IMR-90 (cell line): ENCODE measurements around the gene PRKN. TPM values are rescaled to one million over a fixed set of nuclear protein-coding genes. Genes with fewer than 3 reads are reported as not detected.

ENCODE experiments used
- ATAC-seq: fragments of 200-7000 bp; cut with Tn5 transposase; 2 replicates; pipeline ENCODE4 v1.9.1; 2020; ENCODE audit warnings: low read depth, mild to moderate bottlenecking, moderate library complexity
- BruUV-seq: library from RNA; stranded (reverse); fragments of 400-500 nt; replicated peaks from 2 replicates; lab custom pipeline; 2021; lab: Mats Ljungman, UMichigan
- CTCF ChIA-PET: fragments of 300-600 bp; formaldehyde crosslinking; extraction: SDS; loops from one replicate; lab custom pipeline; 2021; ENCODE audit warnings: antibody characterized with exemption; lab: Yijun Ruan, JAX
- POLR2A ChIA-PET: fragments of 300-600 bp; sonication (Branson Sonifier 250); formaldehyde crosslinking; loops from one replicate; lab custom pipeline; 2022; ENCODE audit warnings: antibody characterized with exemption; ENCODE audit not compliant: unreplicated experiment; lab: Charles Lee
- DNase-seq: peaks from one replicate; pipeline ENCODE4 v3.0.0; 2013
- H2AFZ ChIP-seq: replicated peaks from 2 replicates; pipeline ENCODE3; 2013; ENCODE audit warnings: low read length, mild to moderate bottlenecking; ENCODE audit not compliant: poor library complexity
- H2AK5ac ChIP-seq: 2 replicates; pipeline ENCODE4 v1.6.1; 2013; ENCODE audit warnings: low read depth, low read length, inconsistent platforms
- H2AK9ac ChIP-seq: replicated peaks from 2 replicates; pipeline ENCODE3; 2013; ENCODE audit warnings: mild to moderate bottlenecking, low read depth, low read length, moderate library complexity; ENCODE audit not compliant: poor library complexity
- H2BK120ac ChIP-seq: 2 replicates; pipeline ENCODE4 v1.6.1; 2013; ENCODE audit warnings: low read depth, low read length, inconsistent platforms
- H2BK15ac ChIP-seq: 3 replicates; pipeline ENCODE4 v1.6.1; 2013; ENCODE audit warnings: low read depth, low read length, inconsistent platforms
- H2BK20ac ChIP-seq: 2 replicates; pipeline ENCODE4 v1.6.1; 2013; ENCODE audit warnings: low read depth, mild to moderate bottlenecking, inconsistent platforms, low read length, moderate library complexity
- H2BK5ac ChIP-seq: 2 replicates; pipeline ENCODE4 v1.6.1; 2013; ENCODE audit warnings: mild to moderate bottlenecking, low read depth, low read length, inconsistent platforms; ENCODE audit not compliant: poor library complexity, severe bottlenecking
- H3K14ac ChIP-seq: replicated peaks from 2 replicates; pipeline ENCODE4 v1.6.1; 2013; ENCODE audit warnings: low read depth, low read length, inconsistent platforms
- H3K18ac ChIP-seq: 2 replicates; pipeline ENCODE4 v1.6.1; 2013; ENCODE audit warnings: low read depth, low read length, control low read depth
- H3K23ac ChIP-seq: 2 replicates; pipeline ENCODE4 v1.6.1; 2013; ENCODE audit warnings: low read depth, low read length, inconsistent platforms
- H3K27ac ChIP-seq: 2 replicates; pipeline ENCODE4 v1.5.1; 2013; ENCODE audit warnings: mild to moderate bottlenecking, control low read depth, low read length; ENCODE audit not compliant: insufficient read depth
- H3K27me3 ChIP-seq: 2 replicates; pipeline ENCODE4 v1.6.1; 2013; ENCODE audit warnings: low read length; ENCODE audit not compliant: control insufficient read depth, insufficient read depth
- H3K36me3 ChIP-seq: 2 replicates; pipeline ENCODE4 v1.6.1; 2013; ENCODE audit warnings: low read length, mixed read lengths; ENCODE audit not compliant: control insufficient read depth, insufficient read depth
- H3K4ac ChIP-seq: 2 replicates; pipeline ENCODE4 v1.6.1; 2013; ENCODE audit warnings: low read depth, low read length, inconsistent platforms
- H3K4me1 ChIP-seq: 2 replicates; pipeline ENCODE4 v1.6.1; 2013; ENCODE audit warnings: low read length, mixed read lengths; ENCODE audit not compliant: control insufficient read depth, insufficient read depth
- H3K4me2 ChIP-seq: 2 replicates; pipeline ENCODE4 v1.6.1; 2013; ENCODE audit warnings: low read depth, mild to moderate bottlenecking, control low read depth, low read length, moderate library complexity
- H3K4me3 ChIP-seq: 2 replicates; pipeline ENCODE4 v1.5.1; 2013; ENCODE audit warnings: low read depth, mild to moderate bottlenecking, control low read depth, low read length, moderate library complexity; ENCODE audit not compliant: insufficient read depth
- H3K56ac ChIP-seq: 2 replicates; pipeline ENCODE4 v1.6.1; 2013; ENCODE audit warnings: low read length, inconsistent platforms; ENCODE audit not compliant: insufficient read depth; ENCODE audit errors: extremely low read depth
- H3K79me1 ChIP-seq, 2 experiments: 2 replicates each; pipeline ENCODE4 v1.6.1; 2013; ENCODE audit warnings: low read length in 2 of 2, inconsistent platforms in 1 of 2, low read depth in 1 of 2
- H3K9ac ChIP-seq: 2 replicates; pipeline ENCODE4 v1.6.1; 2013; ENCODE audit warnings: low read depth, low read length, control low read depth
- H3K9me1 ChIP-seq: 2 replicates; pipeline ENCODE4 v1.6.1; 2013; ENCODE audit warnings: low read length, inconsistent platforms; ENCODE audit not compliant: insufficient read depth
- H3K9me3 ChIP-seq: 2 replicates; pipeline ENCODE4 v1.6.1; 2013; ENCODE audit warnings: low read length; ENCODE audit not compliant: control insufficient read depth, insufficient read depth
- H4K20me1 ChIP-seq: 2 replicates; pipeline ENCODE4 v1.6.1; 2013; ENCODE audit warnings: low read length, inconsistent platforms; ENCODE audit not compliant: insufficient read depth
- H4K5ac ChIP-seq: 2 replicates; pipeline ENCODE4 v1.6.1; 2013; ENCODE audit warnings: mild to moderate bottlenecking, low read depth, low read length, control low read depth
- H4K8ac ChIP-seq, 2 experiments: 2 replicates each; pipeline ENCODE4 v1.6.1; 2013; ENCODE audit warnings: low read depth in 2 of 2, low read length in 2 of 2, control low read depth in 1 of 2, inconsistent platforms in 1 of 2
- H4K91ac ChIP-seq: 2 replicates; pipeline ENCODE4 v1.6.1; 2013; ENCODE audit warnings: low read depth, low read length, inconsistent platforms; ENCODE audit not compliant: insufficient read depth
- BHLHE40 ChIP-seq: fragments of 150-350 bp; IDR thresholded peaks from 2 replicates; pipeline ENCODE4 v1.6.1; 2016; ENCODE audit warnings: mild to moderate bottlenecking, low read depth, low read length
- CEBPB ChIP-seq: IDR thresholded peaks from 2 replicates; pipeline ENCODE4 v1.6.1; 2012; ENCODE audit warnings: low read depth, low read length, improper control_type of control experiment
- CHD1 ChIP-seq: IDR thresholded peaks from 2 replicates; pipeline ENCODE4 v1.6.1; 2012; ENCODE audit warnings: low read depth, low read length, improper control_type of control experiment
- CTCF ChIP-seq: conservative IDR thresholded peaks from 2 replicates; pipeline ENCODE4 v1.5.1; 2012; ENCODE audit warnings: mild to moderate bottlenecking, low read depth, low read length, improper control_type of control experiment
- ELK1 ChIP-seq: fragments of 150-350 bp; IDR thresholded peaks from 2 replicates; pipeline ENCODE4 v1.6.1; 2016; ENCODE audit warnings: low read depth, mild to moderate bottlenecking, low read length, moderate library complexity, borderline replicate concordance
- FOS ChIP-seq: fragments of 150-350 bp; IDR thresholded peaks from 2 replicates; pipeline ENCODE4 v1.6.1; 2016; ENCODE audit warnings: low read depth, low read length
- MAFK ChIP-seq: IDR thresholded peaks from 2 replicates; pipeline ENCODE4 v1.6.1; 2012; ENCODE audit warnings: low read depth, low read length, improper control_type of control experiment
- MAZ ChIP-seq: IDR thresholded peaks from 2 replicates; pipeline ENCODE4 v1.6.1; 2012; ENCODE audit warnings: low read depth, mild to moderate bottlenecking, low read length, improper control_type of control experiment, moderate library complexity, borderline replicate concordance
- MXI1 ChIP-seq: IDR thresholded peaks from 2 replicates; pipeline ENCODE4 v1.6.1; 2012; ENCODE audit warnings: low read depth, mild to moderate bottlenecking, low read length, moderate library complexity, borderline replicate concordance
- NFE2L2 ChIP-seq: fragments of 150-350 bp; IDR thresholded peaks from 2 replicates; pipeline ENCODE4 v1.6.1; 2016; ENCODE audit warnings: low read depth, mild to moderate bottlenecking, low read length
- POLR2A ChIP-seq: IDR thresholded peaks from 2 replicates; pipeline ENCODE4 v1.6.1; 2012; ENCODE audit warnings: mild to moderate bottlenecking, low read depth, low read length
- RAD21 ChIP-seq: IDR thresholded peaks from 2 replicates; pipeline ENCODE4 v1.6.1; 2012; ENCODE audit warnings: low read length, improper control_type of control experiment
- RCOR1 ChIP-seq: IDR thresholded peaks from 2 replicates; pipeline ENCODE4 v1.6.1; 2012; ENCODE audit warnings: mild to moderate bottlenecking, low read length, improper control_type of control experiment; ENCODE audit not compliant: insufficient replicate concordance
- RFX5 ChIP-seq: IDR thresholded peaks from 2 replicates; pipeline ENCODE4 v1.8.0; 2012; ENCODE audit warnings: low read depth, mild to moderate bottlenecking, low read length, moderate library complexity
- SMC3 ChIP-seq: fragments of 150-350 bp; IDR thresholded peaks from 2 replicates; pipeline ENCODE4 v1.6.1; 2016; ENCODE audit warnings: low read depth, mild to moderate bottlenecking, antibody characterized with exemption, low read length, moderate library complexity
- USF2 ChIP-seq: fragments of 150-350 bp; IDR thresholded peaks from 2 replicates; pipeline ENCODE4 v1.6.1; 2017; ENCODE audit warnings: mild to moderate bottlenecking, antibody characterized with exemption, low read length, low read depth
- WGBS, 2 experiments: methylation state at CpG; one replicate each; pipeline versions ENCODE4 v1.1.5 to v1.1.7; 2013; ENCODE audit warnings: missing lambda C conversion rate in 2 of 2; ENCODE audit not compliant: insufficient read length in 1 of 2; ENCODE audit errors: extremely low coverage in 2 of 2; 5-methylcytosine and 5-hydroxymethylcytosine counted together
- dilution Hi-C: fragments of 300-500 bp; cut with HindIII; formaldehyde crosslinking; loops from one replicate; pipeline ENCODE4 v1.14.3; 2018; ENCODE audit warnings: low sequenced_read_pairs; ENCODE audit not compliant: unreplicated experiment
- in situ Hi-C: fragments of 300-500 bp; cut with MboI; formaldehyde crosslinking; loops from 3 replicates; pipeline ENCODE4 v1.14.3; 2019; ENCODE audit warnings: low sequenced_read_pairs, inconsistent platforms, mixed read lengths
- intact Hi-C: fragments of 100-400 bp; cut with micrococcal nuclease; formaldehyde crosslinking; loops from 2 replicates; pipeline ENCODE4 v1.10.0; 2022
- polyA plus RNA-seq, 3 experiments: library from polyadenylated mRNA; depleted of rRNA; stranded (reverse); fragments of >200 nt; gene quantifications; 2 replicates each; pipeline ENCODE4 v1.2.3, GENCODE V29; 2012; ENCODE audit warnings: low replicate concordance in 1 of 3
- total RNA-seq: library from RNA; depleted of rRNA; stranded (reverse); fragments of >200 nt; gene quantifications from 2 replicates; pipeline ENCODE4 v1.2.3, GENCODE V29; 2012

Gene PRKN
- total and polyA plus RNA-seq, 2 of the 4 experiments (the other 2 are of a cell fraction): 0.15 to 0.18 TPM

DNA sequence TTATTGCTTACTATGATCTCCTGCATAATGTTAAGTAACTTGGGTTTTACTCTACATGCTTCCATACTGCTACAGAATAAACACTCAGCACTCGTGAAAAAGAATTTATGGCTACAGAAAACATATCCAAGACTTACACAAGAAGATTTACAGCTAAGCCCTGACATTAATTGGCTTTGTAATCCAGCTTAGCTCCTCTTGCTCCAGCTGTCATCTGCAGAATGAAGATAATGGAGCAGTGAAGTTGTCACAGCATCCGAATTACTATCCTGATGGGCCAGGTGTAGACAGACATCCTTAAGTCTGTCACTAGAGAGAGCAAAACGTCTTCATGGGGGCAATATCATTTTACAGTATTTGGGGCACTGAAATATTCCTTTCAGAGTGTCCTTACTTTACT is 155.3 kb downstream of the PRKN start:
- DNase-seq: no peak
- WGBS, 2 experiments: no CpG with 5 or more reads among the region's 3 CpGs
- in situ Hi-C loops: no loop called here

More for the DNA sequence above, 155.3 kb downstream of the PRKN start:
- ChIA-PET POLR2A (no interaction called here), CTCF (interaction anchor here (0.6 kb wide), 1 partner anchor 14 kb away, joined by 4 read pairs; no protein-coding TSS in a partner anchor)
- Histone ChIP-seq H3K27me3 (no peaks in the 10 kb centered on the region), H4K8ac (no peak overlapping the region), H3K4ac (no peak overlapping the region), H3K4me1 (no peaks in the 10 kb centered on the region), H3K14ac (no peak overlapping the region), H2BK15ac (no peak overlapping the region), H4K20me1 (no peaks in the 10 kb centered on the region), H3K27ac (no peak overlapping the region), H3K36me3 (no peaks in the 10 kb centered on the region), H4K5ac (no peak overlapping the region), H3K4me2 (no peak overlapping the region), H4K91ac (no peak overlapping the region), H3K79me1 (no peaks in the 10 kb centered on the region), H2BK120ac (no peak overlapping the region), H2AK5ac (no peak overlapping the region), H2AFZ (no peak overlapping the region), H2AK9ac (no peak overlapping the region), H3K23ac (no peak overlapping the region), H3K18ac (no peak overlapping the region), H3K4me3 (no peak overlapping the region), H2BK20ac (no peak overlapping the region), H3K9ac (no peak overlapping the region), H3K9me3 (peaks cover 21% of the 10 kb centered on the region), H2BK5ac (no peak overlapping the region), H3K56ac (no peak overlapping the region), H3K9me1 (no peaks in the 10 kb centered on the region)
- intact Hi-C loops (no loop called here), dilution Hi-C loops (no loop called here)
- ATAC-seq: no peak
- TF ChIP-seq CTCF (no peak), MXI1 (no peak), ELK1 (no peak), RCOR1 (no peak), SMC3 (no peak), CHD1 (no peak), RAD21 (no peak), MAFK (no peak), CEBPB (no peak), MAZ (no peak), BHLHE40 (no peak), USF2 (no peak), POLR2A (no peak), NFE2L2 (no peak), RFX5 (no peak), FOS (no peak)
- BruUV-seq: no TSS peak
